Retinal pigment epithelial cell (primary cell): Measurements from ENCODE around the gene GPR55.

Experiments
- DNase-seq: peaks from one replicate; pipeline ENCODE4 v3.0.0-alpha.2; 2010; ENCODE audit warnings: low read depth
- H3K4me3 ChIP-seq: 2 replicates; pipeline ENCODE4 v1.5.1; 2011; ENCODE audit warnings: mild to moderate bottlenecking, low read length, control low read depth, moderate library complexity
- TF ChIP-seq, protein P1 (sequence below): conservative IDR thresholded peaks from 2 replicates; pipeline ENCODE4 v1.5.1; 2011; ENCODE audit warnings: low read depth, low read length, control low read depth, inconsistent platforms

Gene GPR55

DNA sequence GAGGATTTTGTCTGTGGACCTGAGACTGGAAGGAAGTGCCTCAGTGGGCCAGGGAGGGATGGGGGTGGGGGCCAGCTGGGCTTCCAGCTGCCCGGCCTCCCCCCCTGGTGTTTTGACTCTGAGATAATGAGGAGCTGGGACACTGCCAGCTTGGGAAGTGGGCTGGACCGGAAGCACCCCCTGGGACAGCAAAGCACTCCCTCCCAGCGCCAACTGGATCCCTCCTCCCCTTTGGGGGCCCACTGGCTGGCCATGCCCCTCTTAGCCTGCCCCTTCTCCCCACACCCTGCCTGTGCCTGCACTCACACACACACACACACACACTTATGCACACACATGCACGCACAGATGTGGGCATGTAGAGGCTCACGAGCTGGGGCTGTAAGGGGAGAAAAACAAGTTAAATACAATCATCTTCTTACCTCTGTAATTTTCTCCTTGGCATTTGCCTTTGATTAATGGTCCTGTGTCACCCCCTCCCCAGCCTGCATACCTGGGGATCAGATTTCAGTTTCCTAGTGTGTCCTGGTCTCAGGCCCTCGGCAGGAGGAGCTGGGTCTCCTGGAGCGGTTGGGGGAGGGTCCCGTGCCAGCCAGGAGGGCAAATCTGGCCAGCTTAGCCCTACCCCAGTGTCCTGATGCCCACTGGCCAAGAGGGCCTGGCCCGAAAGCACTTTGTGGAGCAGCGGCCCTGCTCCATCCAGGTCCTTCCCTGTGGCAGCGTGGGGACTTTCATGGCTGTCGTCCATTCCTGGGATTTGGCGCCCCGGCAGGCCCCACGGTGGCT is 56.7 kb downstream of the GPR55 start:
- TF ChIP-seq, protein P1, sequence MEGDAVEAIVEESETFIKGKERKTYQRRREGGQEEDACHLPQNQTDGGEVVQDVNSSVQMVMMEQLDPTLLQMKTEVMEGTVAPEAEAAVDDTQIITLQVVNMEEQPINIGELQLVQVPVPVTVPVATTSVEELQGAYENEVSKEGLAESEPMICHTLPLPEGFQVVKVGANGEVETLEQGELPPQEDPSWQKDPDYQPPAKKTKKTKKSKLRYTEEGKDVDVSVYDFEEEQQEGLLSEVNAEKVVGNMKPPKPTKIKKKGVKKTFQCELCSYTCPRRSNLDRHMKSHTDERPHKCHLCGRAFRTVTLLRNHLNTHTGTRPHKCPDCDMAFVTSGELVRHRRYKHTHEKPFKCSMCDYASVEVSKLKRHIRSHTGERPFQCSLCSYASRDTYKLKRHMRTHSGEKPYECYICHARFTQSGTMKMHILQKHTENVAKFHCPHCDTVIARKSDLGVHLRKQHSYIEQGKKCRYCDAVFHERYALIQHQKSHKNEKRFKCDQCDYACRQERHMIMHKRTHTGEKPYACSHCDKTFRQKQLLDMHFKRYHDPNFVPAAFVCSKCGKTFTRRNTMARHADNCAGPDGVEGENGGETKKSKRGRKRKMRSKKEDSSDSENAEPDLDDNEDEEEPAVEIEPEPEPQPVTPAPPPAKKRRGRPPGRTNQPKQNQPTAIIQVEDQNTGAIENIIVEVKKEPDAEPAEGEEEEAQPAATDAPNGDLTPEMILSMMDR = no peak
- DNase-seq = no peak
- H3K4me3 ChIP-seq = no peak overlapping the region

DNA sequence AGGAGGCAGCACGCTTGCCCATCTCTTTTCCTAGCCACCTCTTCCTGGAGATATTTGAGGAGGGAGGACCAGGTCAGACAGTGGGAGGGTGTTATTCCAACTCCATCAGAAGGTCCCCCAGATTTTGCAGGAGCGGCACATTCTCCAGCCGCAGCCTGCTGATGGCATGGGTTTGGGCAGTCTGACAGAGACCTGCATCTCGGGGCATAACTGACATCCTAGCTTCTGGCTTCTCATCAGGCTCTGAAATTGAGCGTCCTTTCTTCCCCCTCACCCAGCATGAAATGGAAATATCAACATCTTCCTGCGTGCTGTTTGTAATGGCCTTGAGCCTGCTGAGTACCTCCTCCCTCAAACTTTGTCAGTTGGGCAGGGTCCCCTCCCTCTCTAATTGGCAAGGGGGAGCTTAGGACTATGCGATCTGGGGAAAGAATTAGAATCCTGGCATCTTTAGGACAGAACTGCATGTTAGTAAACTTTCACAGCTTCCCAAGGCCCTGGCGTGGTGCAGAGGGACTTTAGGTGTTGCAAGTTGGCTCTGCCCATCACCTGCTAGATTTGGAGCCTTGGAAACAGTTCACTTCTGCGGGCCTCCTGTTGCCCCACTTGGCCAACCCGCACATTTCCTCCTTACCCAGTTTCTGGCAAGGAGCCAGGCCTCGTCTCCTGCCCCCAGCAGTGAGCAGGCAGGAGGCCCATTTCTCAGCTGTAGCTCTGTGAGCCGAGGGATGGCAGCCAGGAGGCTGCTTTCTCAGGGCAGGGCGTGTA is 58.1 kb downstream of the GPR55 start:
- H3K4me3 ChIP-seq = no peak overlapping the region
- TF ChIP-seq, protein P1 = peak; percentile 10
- DNase-seq = no peak

DNA sequence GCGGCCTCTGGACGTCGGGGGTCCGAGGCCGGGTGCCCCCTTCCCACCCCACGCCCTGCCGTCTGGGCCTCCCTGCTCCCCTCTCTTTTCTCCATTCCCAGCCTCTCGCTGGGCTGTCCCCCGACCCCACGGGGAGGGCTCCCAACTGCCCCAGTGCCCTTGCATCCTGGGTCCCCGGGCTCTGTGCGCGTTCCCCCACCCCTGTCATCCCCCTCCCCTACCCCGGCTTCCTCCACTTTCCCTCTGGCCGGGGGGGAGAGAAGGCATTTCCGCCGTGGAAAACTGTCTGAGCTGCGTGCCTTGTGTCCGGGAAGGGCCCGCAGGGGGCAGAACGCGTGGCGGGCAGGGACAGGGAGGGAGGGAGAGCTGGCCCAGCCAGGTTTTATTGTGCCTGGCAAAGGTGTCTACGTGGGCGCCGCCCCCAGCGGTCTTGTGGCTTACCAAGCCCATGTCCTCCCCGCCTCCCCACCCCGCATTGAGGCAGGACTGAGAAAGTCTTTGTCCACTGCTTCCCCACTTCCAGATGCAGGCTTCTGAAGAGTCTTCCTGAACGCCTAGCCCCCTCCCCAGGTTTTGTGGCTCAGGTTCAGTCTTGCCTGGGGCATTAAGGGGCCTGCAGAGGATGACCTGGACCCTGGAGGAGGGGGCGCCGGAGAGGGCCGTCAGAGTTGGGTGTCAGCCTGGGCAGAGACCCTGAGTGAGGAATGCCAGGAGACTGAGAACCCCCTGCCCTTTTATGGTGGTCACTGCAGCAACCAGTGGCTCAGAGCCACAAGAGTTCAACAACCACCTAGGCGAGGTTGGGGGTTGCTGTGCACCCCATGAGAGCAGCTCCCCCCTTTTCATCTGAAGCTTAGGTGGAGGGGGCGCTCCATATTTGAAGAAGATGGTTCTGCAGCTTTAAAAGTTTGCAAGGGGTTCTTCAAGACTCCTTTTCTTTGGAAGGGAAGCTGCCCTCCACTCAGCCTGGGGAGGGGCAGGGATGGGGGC is 59.0 kb downstream of the GPR55 start:
- TF ChIP-seq, protein P1 = peak; percentile 20
- peak overlapping the region; percentile 64 for H3K4me3 ChIP-seq
- no peak for DNase-seq

DNA sequence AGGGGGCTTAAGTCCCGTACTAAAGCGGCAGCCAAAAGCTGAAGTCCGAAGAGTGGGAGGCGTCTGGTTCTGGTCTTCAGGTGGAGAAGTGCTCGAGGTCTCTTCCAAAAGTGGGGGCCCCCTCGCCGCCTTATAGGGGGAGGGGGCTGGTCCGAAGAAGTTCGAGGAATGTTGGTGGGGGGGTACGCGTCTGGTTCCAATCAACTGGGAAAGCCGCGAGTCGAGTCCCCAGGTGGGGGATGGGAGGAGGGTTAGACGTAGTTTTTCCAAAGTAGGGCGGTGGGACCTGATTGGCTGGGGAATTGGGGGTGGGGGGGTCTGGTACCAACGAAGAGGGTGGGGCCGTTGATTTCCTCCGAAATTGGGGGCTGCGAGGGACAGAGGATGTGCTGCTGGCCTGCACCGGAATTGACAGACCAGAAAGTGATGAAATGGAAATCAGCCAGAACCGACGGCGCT is 59.7 kb downstream of the GPR55 start:
- H3K4me3 ChIP-seq = peak overlapping the region; percentile 64
- no peak for DNase-seq
- TF ChIP-seq, protein P1 = no peak

DNA sequence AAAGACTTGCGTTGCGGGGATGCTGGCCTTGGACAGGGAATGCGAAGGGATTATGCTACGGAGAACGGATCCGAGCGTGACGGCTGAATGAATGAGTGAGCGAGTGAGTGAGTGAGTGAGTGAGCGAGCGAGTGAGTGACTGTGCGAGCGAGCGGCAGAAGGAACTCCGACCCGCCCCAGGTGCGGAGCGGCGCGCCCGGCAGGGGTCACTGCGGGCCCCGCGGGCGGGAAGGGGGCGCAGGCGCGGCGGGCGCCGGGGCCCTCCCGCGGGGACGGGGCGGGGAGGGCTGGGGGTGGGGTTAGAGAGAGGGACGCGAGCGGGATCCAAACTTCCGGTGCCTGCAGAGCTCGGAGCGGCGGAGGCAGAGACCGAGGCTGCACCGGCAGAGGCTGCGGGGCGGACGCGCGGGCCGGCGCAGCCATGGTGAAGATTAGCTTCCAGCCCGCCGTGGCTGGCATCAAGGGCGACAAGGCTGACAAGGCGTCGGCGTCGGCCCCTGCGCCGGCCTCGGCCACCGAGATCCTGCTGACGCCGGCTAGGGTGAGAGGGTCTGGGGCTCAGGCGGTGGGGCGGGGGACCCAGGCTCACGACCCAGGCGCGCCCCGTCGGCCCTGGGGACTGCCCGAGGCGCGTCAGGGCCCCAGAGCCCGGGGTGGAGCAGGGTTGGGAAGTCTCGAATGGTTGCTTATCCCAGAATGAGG is 60.3 kb downstream of the GPR55 start, which contains the start of gene ITM2C:
ITM2C (plus strand) TSS at position 338 of the 702 bp plus-strand sequence; CDS start at position 422, 84 bp downstream.
- H3K4me3 ChIP-seq = peak within 1 kb of the TSS; percentile 64
- no peak for DNase-seq
- TF ChIP-seq, protein P1 = peak; percentile 42

DNA sequence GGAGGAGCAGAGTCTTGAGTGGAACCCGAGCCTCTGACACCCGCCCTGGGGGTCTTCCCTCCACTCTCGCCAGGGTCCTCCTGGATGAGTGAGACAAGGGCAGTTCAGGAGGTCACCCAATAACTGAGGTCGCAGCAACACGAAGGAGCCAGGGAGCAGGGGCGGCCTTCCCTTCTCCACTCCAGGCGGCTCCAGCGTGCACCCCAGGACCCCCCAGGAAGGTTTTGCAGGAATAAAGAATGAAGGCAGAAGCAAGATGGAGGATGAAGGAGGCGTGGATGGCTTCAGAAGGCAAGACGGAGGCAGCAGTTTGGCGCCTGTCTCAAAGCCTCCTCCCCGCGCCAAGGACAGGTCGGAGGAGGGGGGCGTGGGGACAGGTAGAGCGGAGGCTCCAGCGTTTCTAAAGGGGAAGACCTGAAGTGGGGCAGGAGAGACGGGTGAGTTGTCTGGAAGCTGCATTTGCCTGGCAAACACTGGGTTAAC is 60.9 kb downstream of the GPR55 start:
- peak overlapping the region; percentile 64 for H3K4me3 ChIP-seq
- TF ChIP-seq, protein P1 = no peak
- no peak for DNase-seq
